Calu3 (cell line): ENCODE data around the gene PLPPR2. TPM values are rescaled to one million over a fixed set of nuclear protein-coding genes. Genes with fewer than 3 reads are reported as not detected.

ENCODE experiments used
- BruUV-seq: library from RNA; stranded (reverse); fragments of 400-500 nt; replicated peaks from 2 replicates; lab custom pipeline; 2021; lab: Mats Ljungman, UMichigan
- CTCF ChIA-PET: fragments of 300-600 bp; sonication (Branson Sonifier 250); formaldehyde crosslinking; loops from one replicate; lab custom pipeline; 2022; ENCODE audit warnings: antibody characterized with exemption; lab: Charles Lee
- DNase-seq: peaks from one replicate; pipeline ENCODE4 v3.0.0; 2022
- H3K27ac Mint-ChIP-seq: one replicate; pipeline ENCODE4 v1.8.0; 2022; ENCODE audit warnings: mixed read lengths; ENCODE audit not compliant: unreplicated experiment
- H3K27me3 Mint-ChIP-seq: one replicate; pipeline ENCODE4 v1.8.0; 2022; ENCODE audit warnings: mixed read lengths; ENCODE audit not compliant: unreplicated experiment
- H3K36me3 Mint-ChIP-seq: one replicate; pipeline ENCODE4 v1.8.0; 2022; ENCODE audit warnings: mild to moderate bottlenecking, moderate library complexity, mixed read lengths; ENCODE audit not compliant: insufficient read depth, unreplicated experiment
- H3K4me1 Mint-ChIP-seq: one replicate; pipeline ENCODE4 v1.8.0; 2022; ENCODE audit warnings: mild to moderate bottlenecking, low read depth, mixed read lengths; ENCODE audit not compliant: unreplicated experiment
- H3K4me3 Mint-ChIP-seq: one replicate; pipeline ENCODE4 v1.8.0; 2022; ENCODE audit warnings: mild to moderate bottlenecking, low read depth, moderate library complexity, mixed read lengths; ENCODE audit not compliant: unreplicated experiment
- H3K9me3 Mint-ChIP-seq: one replicate; pipeline ENCODE4 v1.8.0; 2022; ENCODE audit warnings: low read depth, mixed read lengths; ENCODE audit not compliant: unreplicated experiment
- intact Hi-C: fragments of 100-400 bp; cut with micrococcal nuclease; formaldehyde crosslinking; loops from one replicate; pipeline ENCODE4 v1.10.0; 2022; ENCODE audit not compliant: unreplicated experiment
- total RNA-seq: library from RNA; stranded (reverse); gene quantifications from 2 replicates; pipeline ENCODE4 v1.2.3, GENCODE V29; 2022
- TF ChIP-seq, protein P1 (sequence below): fragments of 200-600 bp; IDR thresholded peaks from one replicate; pipeline ENCODE4 v1.8.0; 2022; ENCODE audit warnings: antibody characterized with exemption; ENCODE audit not compliant: unreplicated experiment

The PLPPR2 gene
- total RNA-seq, 1 experiment from 2014 or later = 7.8 TPM

DNA sequence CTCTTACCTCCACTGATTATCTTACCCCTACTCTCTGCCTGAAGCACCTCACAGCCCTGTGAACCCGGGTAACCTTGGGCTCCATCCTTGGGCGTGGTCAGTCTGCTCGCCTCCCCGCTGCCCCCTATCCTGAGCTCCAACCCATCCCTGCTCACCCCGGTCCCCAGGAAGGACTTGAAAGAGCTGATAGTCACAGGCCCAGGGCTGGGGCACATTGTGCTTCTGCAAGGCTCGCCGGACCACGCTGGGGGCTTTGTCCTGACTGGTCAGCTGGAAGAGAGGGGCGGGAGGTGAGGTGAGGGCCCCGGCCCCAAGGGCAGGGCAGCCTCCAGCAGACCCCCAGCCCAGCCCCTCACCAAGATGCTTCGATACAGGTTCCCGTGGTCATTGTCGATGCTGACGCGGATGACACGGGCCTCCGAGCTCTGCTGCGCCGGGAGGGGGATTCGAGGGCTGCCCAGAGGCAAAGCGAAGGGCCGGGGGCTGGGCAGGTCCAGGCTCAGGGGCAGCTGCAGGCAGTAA, 41.9 kb downstream of the PLPPR2 start:
- H3K27ac Mint-ChIP-seq = no peak overlapping the region
- no peak for DNase-seq
- CTCF ChIA-PET = no interaction called here
- intact Hi-C loops = no loop called here
- H3K9me3 Mint-ChIP-seq = no peaks in the 10 kb centered on the region
- H3K27me3 Mint-ChIP-seq = no peaks in the 10 kb centered on the region
- H3K4me3 Mint-ChIP-seq = no peak overlapping the region
- TF ChIP-seq, protein P1, sequence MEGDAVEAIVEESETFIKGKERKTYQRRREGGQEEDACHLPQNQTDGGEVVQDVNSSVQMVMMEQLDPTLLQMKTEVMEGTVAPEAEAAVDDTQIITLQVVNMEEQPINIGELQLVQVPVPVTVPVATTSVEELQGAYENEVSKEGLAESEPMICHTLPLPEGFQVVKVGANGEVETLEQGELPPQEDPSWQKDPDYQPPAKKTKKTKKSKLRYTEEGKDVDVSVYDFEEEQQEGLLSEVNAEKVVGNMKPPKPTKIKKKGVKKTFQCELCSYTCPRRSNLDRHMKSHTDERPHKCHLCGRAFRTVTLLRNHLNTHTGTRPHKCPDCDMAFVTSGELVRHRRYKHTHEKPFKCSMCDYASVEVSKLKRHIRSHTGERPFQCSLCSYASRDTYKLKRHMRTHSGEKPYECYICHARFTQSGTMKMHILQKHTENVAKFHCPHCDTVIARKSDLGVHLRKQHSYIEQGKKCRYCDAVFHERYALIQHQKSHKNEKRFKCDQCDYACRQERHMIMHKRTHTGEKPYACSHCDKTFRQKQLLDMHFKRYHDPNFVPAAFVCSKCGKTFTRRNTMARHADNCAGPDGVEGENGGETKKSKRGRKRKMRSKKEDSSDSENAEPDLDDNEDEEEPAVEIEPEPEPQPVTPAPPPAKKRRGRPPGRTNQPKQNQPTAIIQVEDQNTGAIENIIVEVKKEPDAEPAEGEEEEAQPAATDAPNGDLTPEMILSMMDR = no peak
- no TSS peak for BruUV-seq
- H3K4me1 Mint-ChIP-seq = no peaks in the 10 kb centered on the region
- peaks cover 32% of the 10 kb centered on the region for H3K36me3 Mint-ChIP-seq

DNA sequence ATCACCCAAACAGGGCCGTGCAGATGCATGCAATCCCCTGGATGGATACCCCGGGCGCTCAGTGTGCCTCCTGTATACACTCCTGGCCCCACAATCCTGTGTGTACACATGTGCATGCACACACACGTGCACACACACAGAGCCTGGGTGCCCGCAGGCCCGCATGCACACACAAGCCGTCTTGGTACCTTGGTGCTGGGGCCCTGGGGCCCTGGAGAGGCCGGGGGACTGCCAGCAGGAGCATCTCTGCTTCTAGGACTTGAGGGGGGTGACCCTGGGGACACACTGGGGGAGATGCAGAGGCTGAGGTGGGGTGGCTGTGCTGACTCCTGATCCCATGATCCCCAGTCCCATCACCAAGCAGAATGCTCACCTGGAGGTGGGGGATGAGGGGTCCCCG, 44.4 kb downstream of the PLPPR2 start:
- H3K27ac Mint-ChIP-seq = no peak overlapping the region
- CTCF ChIA-PET = no interaction called here
- no peak for DNase-seq
- no peaks in the 10 kb centered on the region for H3K9me3 Mint-ChIP-seq
- TF ChIP-seq, protein P1 = no peak
- intact Hi-C loops = no loop called here
- no peaks in the 10 kb centered on the region for H3K27me3 Mint-ChIP-seq
- no peaks in the 10 kb centered on the region for H3K4me1 Mint-ChIP-seq
- no peak overlapping the region for H3K4me3 Mint-ChIP-seq
- peaks cover 37% of the 10 kb centered on the region for H3K36me3 Mint-ChIP-seq
- no TSS peak for BruUV-seq

DNA sequence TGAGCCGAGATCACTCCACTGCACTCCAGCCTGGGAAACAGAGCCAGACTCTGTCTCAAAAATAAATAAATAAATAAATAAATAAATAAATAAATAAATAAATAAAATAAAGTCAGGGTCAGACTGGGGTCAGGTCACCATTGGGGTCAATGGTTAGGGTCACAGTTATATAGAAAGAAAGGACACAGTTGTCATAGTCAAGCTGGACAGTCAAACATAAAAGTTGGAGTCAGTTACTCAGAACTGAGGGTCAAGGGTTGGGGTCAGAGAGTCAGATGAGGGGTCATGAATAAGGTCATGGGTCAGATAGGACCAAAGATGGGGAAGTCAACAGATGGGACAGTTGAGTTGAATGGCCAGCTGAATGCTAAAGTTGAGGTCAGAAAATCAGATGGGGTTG, 45.6 kb downstream of the PLPPR2 start:
- no TSS peak for BruUV-seq
- CTCF ChIA-PET = no interaction called here
- peaks cover 37% of the 10 kb centered on the region for H3K36me3 Mint-ChIP-seq
- intact Hi-C loops = no loop called here
- H3K4me1 Mint-ChIP-seq = no peaks in the 10 kb centered on the region
- no peak for DNase-seq
- H3K9me3 Mint-ChIP-seq = no peaks in the 10 kb centered on the region
- no peak overlapping the region for H3K4me3 Mint-ChIP-seq
- no peak overlapping the region for H3K27ac Mint-ChIP-seq
- TF ChIP-seq, protein P1 = no peak
- no peaks in the 10 kb centered on the region for H3K27me3 Mint-ChIP-seq

DNA sequence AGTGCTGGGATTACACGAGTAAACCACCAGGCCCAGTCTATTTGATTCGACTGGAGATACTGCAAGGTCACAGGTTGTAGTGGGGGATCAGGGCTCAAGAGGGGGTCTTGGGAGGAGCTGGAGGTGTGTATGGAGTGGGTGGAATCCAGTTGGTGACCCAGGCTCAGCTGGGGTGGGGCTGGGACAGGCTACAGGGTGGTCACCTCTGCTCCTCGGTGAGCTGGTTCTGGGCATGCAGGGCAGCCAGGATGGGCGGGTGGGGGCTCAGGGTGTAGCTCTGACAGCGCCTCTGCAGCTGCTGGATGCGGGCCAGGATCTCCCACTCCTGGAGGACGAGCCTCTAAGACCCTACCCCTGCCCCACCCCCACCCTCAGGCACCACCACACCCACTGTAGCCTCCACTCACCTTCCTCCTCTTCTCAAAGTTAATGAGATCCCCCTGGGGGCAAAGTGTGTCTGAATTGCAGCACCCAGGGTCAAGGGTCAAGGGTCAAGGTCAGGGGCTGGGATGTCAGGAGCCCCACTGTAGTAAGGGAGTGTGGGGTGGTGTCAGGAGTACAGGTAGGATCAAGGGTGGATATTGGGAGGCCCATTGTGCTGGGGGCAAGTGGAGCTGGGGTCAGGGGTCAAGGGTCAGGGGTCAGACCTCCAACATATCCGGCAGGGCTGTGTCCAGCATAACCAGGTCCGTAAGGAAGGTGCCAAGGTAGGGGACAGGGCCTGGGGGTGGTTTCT, 46.7 kb downstream of the PLPPR2 start:
- no peak for DNase-seq
- TF ChIP-seq, protein P1 = no peak
- Mint-ChIP-seq H3K27ac (no peak overlapping the region), H3K4me1 (no peaks in the 10 kb centered on the region), H3K9me3 (no peaks in the 10 kb centered on the region), H3K4me3 (no peak overlapping the region), H3K27me3 (no peaks in the 10 kb centered on the region), H3K36me3 (peaks cover 40% of the 10 kb centered on the region)
- intact Hi-C loops = no loop called here
- BruUV-seq = no TSS peak
- CTCF ChIA-PET = interaction anchor here (0.5 to 0.7 kb wide), 2 partner anchors 50 to 108 kb away, joined by 5 to 16 read pairs; no protein-coding TSS in a partner anchor
